Lower leg skin (tissue), 3 donors: ENCODE results near the gene DPYD.

Source experiments
- POLR2A ChIP-seq, 2 donors: fragments of 450-650 bp; IDR thresholded peaks; one replicate each; pipeline ENCODE4 v1.6.1; 2016 to 2017; ENCODE audit warnings: antibody characterized with exemption in 2 of 2, mild to moderate bottlenecking in 1 of 2, moderate library complexity in 1 of 2
- TF ChIP-seq, protein P1 (sequence below), 3 donors: fragments of 450-650 bp; IDR thresholded peaks; one replicate each; pipeline ENCODE4 v1.5.1; 2016; ENCODE audit warnings: antibody characterized with exemption in 3 of 3, mild to moderate bottlenecking in 3 of 3, moderate library complexity in 2 of 3

- TF ChIP-seq, protein P1, sequence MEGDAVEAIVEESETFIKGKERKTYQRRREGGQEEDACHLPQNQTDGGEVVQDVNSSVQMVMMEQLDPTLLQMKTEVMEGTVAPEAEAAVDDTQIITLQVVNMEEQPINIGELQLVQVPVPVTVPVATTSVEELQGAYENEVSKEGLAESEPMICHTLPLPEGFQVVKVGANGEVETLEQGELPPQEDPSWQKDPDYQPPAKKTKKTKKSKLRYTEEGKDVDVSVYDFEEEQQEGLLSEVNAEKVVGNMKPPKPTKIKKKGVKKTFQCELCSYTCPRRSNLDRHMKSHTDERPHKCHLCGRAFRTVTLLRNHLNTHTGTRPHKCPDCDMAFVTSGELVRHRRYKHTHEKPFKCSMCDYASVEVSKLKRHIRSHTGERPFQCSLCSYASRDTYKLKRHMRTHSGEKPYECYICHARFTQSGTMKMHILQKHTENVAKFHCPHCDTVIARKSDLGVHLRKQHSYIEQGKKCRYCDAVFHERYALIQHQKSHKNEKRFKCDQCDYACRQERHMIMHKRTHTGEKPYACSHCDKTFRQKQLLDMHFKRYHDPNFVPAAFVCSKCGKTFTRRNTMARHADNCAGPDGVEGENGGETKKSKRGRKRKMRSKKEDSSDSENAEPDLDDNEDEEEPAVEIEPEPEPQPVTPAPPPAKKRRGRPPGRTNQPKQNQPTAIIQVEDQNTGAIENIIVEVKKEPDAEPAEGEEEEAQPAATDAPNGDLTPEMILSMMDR (IDR thresholded peaks at IDR 0.05): no peak
- no peak for TF ChIP-seq POLR2A (IDR thresholded peaks at IDR 0.05)
These were observed 103.9 kb downstream of the DPYD start for GRCh38 chr1:97816927-97817326.
